Smooth muscle cell (in vitro differentiated cells): Measurements from ENCODE around the gene PSMD8. TPM values are rescaled to one million over a fixed set of nuclear protein-coding genes. Genes with fewer than 3 reads are reported as not detected.

Experiments used
- polyA plus RNA-seq: library from polyadenylated mRNA; unstranded; fragments of >200 nt; fragmentation: Nextera tagmentation; extraction: Ambion mirVana; gene quantifications from 2 replicates; pipeline ENCODE4 v1.2.1, GENCODE V29; 2016
- total RNA-seq: library from RNA; depleted of rRNA; stranded (reverse); fragments of >200 nt; gene quantifications from 2 replicates; pipeline ENCODE4 v1.2.3, GENCODE V29; 2014

The PSMD8 gene
- total and polyA plus RNA-seq, 2 experiments from 2014 or later = 377 to 404 TPM

Other genes starting within 250 kb of the PSMD8 start
- gene DPF1, start 150.3 kb upstream of the PSMD8 start, total RNA-seq = 0.27 TPM in 1 of 2 replicates, not detected in the other
- gene DPF1, start 150.3 kb upstream of the PSMD8 start, polyA plus RNA-seq = 2.4 and 3.1 TPM in 2 replicates
- 4.0 and 8.1 TPM in 2 replicates for gene PPP1R14A, start 118.2 kb upstream of the PSMD8 start, total RNA-seq
- 88.4 and 89.7 TPM in 2 replicates for gene PPP1R14A, start 118.2 kb upstream of the PSMD8 start, polyA plus RNA-seq
- gene SPINT2, start 110.0 kb upstream of the PSMD8 start, total RNA-seq = 153 and 157 TPM in 2 replicates
- gene SPINT2, start 110.0 kb upstream of the PSMD8 start, polyA plus RNA-seq = 201 and 453 TPM in 2 replicates
- gene C19orf33, start 70.3 kb upstream of the PSMD8 start, total RNA-seq = 97.5 and 136 TPM in 2 replicates
- 22.1 and 96.5 TPM in 2 replicates for gene C19orf33, start 70.3 kb upstream of the PSMD8 start, polyA plus RNA-seq
- 80.1 and 87.5 TPM in 2 replicates for gene YIF1B, start 58.6 kb upstream of the PSMD8 start, total RNA-seq
- gene YIF1B, start 58.6 kb upstream of the PSMD8 start, polyA plus RNA-seq = 185 and 216 TPM in 2 replicates
- gene KCNK6, start 54.7 kb upstream of the PSMD8 start, total RNA-seq = 6.5 and 7.2 TPM in 2 replicates
- gene KCNK6, start 54.7 kb upstream of the PSMD8 start, polyA plus RNA-seq = 12.6 and 13.4 TPM in 2 replicates
- 0.94 TPM in 1 of 2 replicates, not detected in the other for gene CATSPERG, start 38.7 kb upstream of the PSMD8 start, total RNA-seq
- 0.32 and 0.98 TPM in 2 replicates for gene CATSPERG, start 38.7 kb upstream of the PSMD8 start, polyA plus RNA-seq
- 2.1 TPM in 1 of 2 replicates, not detected in the other for gene GGN, start 13.5 kb downstream of the PSMD8 start, total RNA-seq
- 1.00 and 2.2 TPM in 2 replicates for gene GGN, start 13.5 kb downstream of the PSMD8 start, polyA plus RNA-seq
- 1.7 and 3.0 TPM in 2 replicates for gene SPRED3, start 14.1 kb downstream of the PSMD8 start, total RNA-seq
- gene SPRED3, start 14.1 kb downstream of the PSMD8 start, polyA plus RNA-seq = 1.8 and 2.8 TPM in 2 replicates
- 7.5 and 8.5 TPM in 2 replicates for gene FAM98C, start 28.5 kb downstream of the PSMD8 start, total RNA-seq
- gene FAM98C, start 28.5 kb downstream of the PSMD8 start, polyA plus RNA-seq = 15.9 and 26.1 TPM in 2 replicates
- not detected in 2 replicates for gene RASGRP4, start 51.6 kb downstream of the PSMD8 start, total RNA-seq
- gene RASGRP4, start 51.6 kb downstream of the PSMD8 start, polyA plus RNA-seq = not detected in 2 replicates
- gene RYR1, start 59.1 kb downstream of the PSMD8 start, total RNA-seq = 0.13 and 0.31 TPM in 2 replicates
- gene RYR1, start 59.1 kb downstream of the PSMD8 start, polyA plus RNA-seq = 0.08 and 0.95 TPM in 2 replicates
- gene MAP4K1, start 243.4 kb downstream of the PSMD8 start, total RNA-seq = 0.22 and 2.1 TPM in 2 replicates
- 0.91 TPM in 1 of 2 replicates, not detected in the other for gene MAP4K1, start 243.4 kb downstream of the PSMD8 start, polyA plus RNA-seq
- 324 and 334 TPM in 2 replicates for gene EIF3K, start 244.6 kb downstream of the PSMD8 start, total RNA-seq
- 178 and 181 TPM in 2 replicates for gene EIF3K, start 244.6 kb downstream of the PSMD8 start, polyA plus RNA-seq